ENCODE results near the gene RNASET2. TPM values are rescaled to one million over a fixed set of nuclear protein-coding genes. Genes with fewer than 3 reads are reported as not detected.
A peak's percentile ranks its signal among the peaks of the same experiment; 100 is the strongest.

The RNASET2 gene, protein sequence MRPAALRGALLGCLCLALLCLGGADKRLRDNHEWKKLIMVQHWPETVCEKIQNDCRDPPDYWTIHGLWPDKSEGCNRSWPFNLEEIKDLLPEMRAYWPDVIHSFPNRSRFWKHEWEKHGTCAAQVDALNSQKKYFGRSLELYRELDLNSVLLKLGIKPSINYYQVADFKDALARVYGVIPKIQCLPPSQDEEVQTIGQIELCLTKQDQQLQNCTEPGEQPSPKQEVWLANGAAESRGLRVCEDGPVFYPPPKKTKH
- total RNA-seq: 50.6 TPM
- long read RNA-seq, transcript RNASET2-210 (9 exons, 1,375 nt): major isoform, 108 of 130 reads
- long read RNA-seq, partial matches to known transcripts: 1 of 130 reads
- long read RNA-seq, other reads (novel, unspliced or antisense): 20 of 130 reads

DNA sequence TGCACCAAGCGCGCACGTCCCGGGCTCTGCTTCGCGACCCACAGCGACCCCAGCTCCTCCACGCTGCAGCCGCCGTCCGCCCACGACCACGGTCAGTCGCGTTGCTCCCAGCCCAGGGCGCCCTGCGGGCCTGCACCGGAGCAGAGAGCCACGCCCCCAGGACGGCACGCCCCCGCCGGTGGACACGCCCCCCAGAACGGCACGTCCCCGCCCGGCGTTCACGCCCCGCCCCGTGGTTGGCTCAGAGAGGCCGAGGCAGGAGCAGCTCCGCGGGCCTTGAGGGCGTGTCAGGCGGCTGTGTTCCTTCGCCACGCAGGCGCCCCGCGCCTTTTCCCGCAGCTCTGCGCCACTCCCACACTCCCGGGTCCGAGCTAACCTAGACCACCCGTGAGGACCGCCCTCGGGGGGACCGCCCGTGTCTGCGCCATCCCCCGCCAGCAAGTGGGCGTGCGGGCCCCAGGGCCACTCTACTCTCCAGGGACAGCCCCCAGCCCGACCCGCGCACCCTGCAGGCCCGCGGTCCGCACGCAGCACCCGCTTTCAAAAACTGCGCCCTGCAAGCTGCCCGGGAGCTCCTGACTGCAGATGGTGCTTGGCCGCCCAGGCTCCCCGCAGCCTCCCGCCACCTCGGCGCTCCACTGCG is at the start of gene RNASET2:
RNASET2 (minus strand) TSS at position 107 of the 643 bp plus-strand sequence. CDS start 368 bp downstream, outside the sequence.
- DNase-seq (ENCODE audit: low spot score): peak; percentile 99

DNA sequence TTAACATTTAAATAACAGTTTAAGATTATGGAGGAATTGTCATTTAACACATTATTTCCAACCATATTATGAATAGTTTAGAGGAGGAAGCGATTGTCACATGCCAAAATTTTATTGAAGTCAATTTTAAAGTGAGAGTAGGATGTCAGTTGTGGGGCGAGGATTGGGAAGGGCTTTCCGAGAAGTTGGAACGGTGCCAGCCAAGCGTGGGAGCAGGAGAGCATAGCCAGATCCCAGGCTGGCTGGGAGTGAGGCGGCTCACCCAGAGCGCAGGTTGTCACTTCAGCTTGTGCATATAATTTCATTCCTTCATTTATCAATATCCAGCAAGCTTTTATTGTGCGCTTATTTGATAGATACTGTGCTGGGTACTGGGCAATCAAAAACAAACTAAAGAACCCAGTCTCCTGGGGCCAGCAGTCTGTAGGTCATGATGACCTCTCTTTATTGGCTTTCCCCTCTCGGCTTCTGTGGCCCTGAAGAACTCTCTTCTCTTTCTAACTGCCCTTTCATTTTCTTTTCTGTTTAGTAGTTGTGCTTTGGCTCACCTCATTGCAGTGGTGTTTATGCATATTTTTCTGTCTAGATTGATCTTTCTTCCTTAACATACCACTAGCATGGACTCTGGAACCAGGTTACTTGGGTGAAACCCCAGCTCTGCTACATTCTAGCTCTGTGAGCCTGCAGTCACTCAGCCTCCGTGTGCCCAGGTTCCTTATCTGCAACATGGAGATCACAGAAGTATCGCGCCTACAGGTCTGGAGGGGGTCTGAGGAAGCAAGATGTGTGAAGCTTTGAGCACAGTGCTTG is 49.2 kb upstream of the RNASET2 start:
- DNase-seq (ENCODE audit: low spot score): no peak

DNA sequence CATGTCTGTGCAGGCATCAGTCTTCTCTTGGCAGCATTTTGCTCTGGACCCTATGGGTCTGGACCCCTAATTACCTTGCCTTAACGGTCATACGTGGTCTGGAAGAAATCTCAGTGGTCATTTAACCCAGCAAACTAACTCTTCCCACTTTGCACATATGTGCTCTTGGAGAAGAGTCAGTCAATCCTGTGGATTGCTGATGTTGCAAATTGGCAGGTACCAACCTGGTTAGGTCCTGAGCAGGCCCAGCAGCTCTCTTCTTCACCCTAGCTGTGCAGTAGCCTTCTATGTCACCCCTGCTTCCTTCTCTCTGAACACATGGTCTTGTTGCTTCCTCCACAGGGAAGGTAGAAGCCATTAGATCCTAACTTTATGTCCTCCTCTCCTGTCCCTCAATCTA is 44.4 kb upstream of the RNASET2 start:
- DNase-seq (ENCODE audit: low spot score): no peak

DNA sequence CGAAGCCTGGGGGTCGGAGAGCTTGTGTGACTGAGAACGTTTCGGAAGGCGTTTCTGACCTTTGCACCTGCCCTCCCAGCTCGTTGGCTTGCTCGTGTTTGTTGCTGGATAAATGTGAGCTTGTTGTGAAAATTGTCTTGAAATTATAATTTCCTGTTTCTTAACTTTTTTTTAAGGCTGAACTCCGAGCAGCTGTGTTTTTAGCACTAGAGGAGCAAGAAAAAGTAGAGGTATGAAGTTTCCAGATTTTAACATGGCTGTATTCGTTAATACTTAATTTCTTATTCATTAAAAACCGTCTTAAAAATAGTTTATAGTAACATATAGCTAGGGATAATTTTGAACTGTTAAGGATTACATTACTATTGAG is 43.5 kb upstream of the RNASET2 start:
- no peak for DNase-seq (ENCODE audit: low spot score)

DNA sequence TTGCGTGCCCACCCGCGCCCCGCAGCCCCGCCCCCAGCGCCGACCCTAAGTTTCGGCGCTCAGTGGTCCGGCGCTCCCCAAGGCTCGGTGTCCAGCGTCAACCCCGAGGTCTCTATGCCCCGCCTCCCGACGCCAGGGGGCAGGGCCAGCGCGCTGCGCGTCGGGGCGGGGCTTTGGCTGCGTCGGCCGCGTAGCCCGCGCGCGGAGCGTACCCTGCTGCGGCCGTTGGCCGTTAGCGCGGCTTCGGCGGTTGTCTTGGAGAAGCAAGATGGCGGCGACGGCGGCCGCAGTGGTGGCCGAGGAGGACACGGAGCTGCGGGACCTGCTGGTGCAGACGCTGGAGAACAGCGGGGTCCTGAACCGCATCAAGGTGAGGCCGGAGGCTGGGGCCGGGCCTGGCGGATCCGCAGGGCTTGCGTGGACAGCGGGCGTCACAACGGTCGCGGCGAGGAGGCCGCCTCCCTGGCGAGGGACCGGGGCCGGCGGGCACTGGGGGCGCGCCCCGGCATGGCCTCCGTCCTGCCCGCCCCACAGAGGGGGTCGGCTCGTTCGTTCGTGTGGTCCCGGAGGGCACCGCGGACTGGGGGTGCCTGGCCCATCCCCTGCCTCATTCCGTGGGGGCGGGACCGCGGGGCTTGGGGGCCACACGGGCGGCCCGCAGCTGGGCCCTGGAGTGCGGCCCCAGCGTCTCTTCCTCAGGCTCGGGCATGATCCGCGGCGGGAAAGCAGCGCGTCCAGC is 43.0 kb upstream of the RNASET2 start, which contains the start of gene CEP43:
CEP43 (plus strand) TSS at position 253 of the 739 bp plus-strand sequence; CDS start at position 269, 16 bp downstream.
- peak; percentile 98 for DNase-seq (ENCODE audit: low spot score)

DNA sequence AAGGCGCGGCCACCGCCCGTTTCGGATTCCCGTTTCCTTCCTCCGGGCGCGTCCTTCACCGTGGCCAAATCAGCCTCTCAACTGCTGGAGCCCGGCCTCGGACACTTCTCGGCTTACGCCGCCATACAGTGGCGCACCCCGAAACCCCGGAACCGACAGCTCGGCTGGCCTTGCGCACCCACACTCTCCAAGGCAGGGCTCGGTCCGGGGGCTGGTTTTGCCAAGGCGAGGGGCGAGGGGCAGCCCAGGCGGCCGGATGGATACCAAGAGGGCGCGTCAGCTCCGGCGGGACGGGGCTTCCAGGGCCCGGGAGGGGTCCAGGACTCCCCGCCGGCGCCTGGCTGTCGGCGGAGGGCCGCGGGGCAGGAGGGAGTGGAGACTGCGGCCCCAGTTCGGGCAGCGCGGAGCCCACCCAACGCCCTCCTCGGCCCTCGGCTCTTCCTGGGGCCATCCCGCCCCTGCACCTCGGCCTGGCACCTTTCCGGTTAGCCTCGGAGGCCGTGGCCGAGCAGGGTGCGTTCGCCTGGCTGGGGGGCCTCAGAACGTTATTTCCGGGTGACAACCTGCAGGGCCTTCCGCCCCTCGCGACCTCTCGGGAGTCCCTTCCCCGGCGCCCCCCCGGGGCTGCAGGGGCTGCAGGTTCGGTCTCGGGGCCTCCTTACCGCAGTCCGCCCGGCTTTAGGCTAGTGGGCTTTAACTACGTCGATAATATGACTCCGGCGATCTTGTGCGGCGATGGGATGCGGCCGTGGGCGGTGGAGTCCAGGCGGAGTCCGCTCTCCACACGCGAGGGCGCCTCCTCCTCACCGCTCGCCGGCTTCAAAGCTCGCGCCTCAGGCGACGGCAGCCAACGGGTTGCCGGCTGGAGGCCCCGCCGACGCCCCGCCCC is 42.1 kb upstream of the RNASET2 start:
- DNase-seq (ENCODE audit: low spot score): no peak

DNA sequence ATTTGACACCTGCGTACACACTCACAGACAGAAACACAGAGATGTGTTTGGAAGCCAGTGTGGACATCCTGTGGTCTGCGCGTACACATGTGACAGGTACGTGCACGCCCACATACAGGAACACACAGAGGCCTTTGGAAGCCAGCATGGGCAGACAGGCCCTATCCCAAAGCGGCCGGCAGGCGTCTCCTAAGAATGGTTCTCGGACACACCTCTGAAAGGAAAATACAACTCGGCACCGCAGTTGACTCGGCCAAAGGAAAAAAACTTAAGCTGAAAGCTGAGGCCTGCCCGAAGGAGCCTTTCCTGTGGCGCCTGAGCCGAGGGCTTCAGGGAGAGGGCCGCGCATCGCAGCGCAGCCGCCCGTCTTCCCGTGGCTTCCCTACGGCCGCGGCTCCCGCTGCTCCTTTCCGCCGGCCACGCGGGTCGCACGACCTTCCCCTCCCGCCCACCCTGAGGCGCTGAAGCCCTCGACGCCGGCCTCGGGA is 41.5 kb upstream of the RNASET2 start:
- no peak for DNase-seq (ENCODE audit: low spot score)

DNA sequence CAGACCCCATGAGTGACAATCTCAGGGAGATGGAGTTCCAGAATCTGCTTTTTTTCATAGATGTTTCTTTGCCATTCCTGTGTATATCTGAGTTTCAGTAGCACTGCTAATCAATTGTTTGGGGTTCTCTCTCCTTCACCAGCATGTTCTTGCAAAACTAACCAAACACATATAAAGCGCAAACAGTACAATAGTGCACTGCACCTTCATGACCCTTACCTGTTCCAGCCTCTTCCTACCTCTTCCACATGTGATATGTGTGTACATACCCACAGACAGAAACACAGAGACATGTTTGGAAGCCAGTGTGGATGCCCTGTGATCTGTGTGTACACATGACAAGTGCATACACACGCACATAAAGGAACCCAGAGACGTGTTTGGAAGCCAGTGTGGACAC is 41.0 kb upstream of the RNASET2 start:
- DNase-seq (ENCODE audit: low spot score): no peak

DNA sequence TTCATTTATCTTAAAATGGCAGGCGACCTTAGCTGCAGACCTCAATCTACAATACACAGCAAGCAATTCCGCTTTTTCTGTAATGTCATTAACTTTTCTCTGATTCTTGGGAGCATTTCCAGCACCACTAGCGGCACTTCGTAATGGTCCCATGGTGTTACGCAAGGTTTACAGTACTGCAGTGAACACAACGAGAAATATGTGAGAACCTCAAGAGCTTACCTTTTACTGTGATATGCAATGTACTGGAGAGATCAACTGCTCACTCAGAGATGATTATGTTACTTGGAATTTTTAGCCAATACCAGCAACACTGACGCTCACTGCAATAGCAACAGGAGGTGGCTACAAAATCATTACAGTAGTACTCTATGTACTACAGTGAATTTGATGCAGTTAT is 40.1 kb upstream of the RNASET2 start:
- no peak for DNase-seq (ENCODE audit: low spot score)

DNA sequence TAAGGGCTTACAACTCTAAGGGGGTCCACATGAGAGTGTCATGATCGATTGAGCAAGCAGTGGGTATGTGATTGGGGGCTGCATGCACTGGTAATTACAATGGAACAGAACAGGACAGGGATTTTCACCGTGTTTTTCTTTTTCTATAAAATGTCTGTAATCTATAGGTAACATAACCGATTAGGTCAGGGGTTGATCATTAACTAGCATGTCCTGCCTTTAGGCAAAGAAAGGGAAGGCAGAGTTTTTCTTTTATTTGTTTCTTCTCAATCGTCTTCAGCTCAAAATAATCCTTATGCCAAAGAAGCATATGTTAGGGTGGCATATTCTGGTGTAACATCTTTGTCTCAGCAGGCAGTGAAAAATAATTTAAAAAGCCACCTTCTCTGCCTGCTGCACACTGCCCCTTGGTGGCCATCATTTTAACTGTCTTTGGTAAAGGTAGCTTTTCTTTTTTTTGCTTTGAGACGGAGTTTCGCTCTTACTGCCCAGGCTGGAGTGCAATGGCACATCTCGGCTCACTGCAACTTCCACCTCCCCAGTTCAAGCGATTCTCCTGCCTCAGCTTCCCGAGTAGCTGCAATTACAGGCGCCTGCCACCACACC is 33.2 kb upstream of the RNASET2 start:
- DNase-seq (ENCODE audit: low spot score): no peak

DNA sequence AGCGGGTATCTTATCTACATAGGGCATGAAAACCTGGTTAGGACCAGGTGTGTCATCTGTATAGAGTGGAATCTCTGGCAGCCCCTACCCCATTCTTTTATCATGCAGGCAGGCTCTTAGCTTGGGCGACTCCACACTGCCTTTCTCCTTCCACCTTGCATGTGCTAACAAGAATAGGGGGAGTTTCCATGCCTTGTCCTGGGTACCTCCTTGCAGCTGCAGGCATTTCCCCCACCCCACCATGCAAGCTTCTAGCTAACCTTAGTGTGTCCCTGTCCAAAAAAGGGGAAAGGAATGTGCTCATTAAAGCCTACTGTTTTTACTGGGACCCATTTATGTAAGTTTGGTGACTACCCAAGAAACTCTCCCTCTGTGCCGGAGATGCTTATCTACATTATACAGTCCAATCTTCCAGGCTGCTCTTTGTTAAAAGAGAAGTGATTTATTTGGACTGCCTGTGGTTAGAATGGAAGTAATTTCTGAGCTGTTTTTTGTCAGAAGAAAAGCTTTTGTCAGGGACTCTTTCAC is 32.4 kb upstream of the RNASET2 start:
- no peak for DNase-seq (ENCODE audit: low spot score)

DNA sequence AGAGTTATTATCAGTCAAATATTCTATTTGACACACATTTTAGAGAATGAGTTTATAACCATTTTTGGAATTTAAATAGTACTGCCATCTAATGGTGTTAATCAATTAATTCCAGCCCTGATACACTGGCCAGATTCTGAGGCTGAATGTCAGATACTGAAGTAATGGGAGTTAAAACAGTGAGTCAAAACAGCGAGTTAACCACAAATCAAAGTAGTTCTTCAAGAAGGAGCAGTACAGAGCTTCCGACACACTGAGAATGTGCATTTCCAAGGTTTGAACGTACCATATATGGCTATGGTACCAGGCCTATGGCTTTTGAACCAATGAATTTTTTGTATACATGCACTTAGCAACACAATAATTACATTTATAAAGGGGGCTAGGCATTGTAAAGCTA is 31.6 kb upstream of the RNASET2 start:
- DNase-seq (ENCODE audit: low spot score): no peak

DNA sequence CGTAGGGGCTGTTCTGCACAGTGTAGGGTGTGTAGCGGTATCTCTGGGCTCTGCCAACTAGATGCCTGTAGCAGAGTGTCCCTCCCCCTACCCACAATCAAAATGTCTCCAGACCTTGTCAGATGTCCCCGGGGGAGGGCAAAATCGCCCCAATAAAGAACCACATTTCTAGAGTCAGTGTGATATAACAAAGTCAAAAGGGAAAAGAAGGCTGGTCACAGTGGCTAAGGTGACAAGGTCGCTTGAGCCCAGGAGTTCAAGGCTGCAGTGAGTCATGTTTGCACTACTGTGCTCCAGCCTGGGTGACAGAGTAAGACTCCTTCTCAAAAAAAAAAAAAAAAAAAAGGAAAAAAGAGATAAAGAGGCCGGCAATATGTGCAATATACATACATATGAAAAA is 31.1 kb upstream of the RNASET2 start:
- no peak for DNase-seq (ENCODE audit: low spot score)

DNA sequence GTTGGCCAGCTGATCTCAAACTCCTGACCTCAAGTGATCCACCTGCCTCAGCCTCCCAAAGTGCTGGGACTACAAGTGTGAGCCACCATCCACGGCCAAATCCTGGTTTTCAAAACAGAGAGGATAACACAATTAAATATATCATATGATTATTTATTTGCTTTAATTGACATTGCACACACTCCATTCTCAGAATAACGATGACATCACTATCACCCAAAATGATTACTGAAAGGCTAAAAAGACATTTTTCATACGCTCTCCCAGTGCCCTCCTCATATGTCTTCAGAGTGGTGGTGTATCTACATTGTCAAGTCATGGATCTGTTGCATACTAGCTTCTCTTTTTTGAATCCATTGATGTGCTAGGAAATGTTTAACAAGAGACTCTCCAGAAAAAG is 24.4 kb upstream of the RNASET2 start:
- DNase-seq (ENCODE audit: low spot score): no peak

DNA sequence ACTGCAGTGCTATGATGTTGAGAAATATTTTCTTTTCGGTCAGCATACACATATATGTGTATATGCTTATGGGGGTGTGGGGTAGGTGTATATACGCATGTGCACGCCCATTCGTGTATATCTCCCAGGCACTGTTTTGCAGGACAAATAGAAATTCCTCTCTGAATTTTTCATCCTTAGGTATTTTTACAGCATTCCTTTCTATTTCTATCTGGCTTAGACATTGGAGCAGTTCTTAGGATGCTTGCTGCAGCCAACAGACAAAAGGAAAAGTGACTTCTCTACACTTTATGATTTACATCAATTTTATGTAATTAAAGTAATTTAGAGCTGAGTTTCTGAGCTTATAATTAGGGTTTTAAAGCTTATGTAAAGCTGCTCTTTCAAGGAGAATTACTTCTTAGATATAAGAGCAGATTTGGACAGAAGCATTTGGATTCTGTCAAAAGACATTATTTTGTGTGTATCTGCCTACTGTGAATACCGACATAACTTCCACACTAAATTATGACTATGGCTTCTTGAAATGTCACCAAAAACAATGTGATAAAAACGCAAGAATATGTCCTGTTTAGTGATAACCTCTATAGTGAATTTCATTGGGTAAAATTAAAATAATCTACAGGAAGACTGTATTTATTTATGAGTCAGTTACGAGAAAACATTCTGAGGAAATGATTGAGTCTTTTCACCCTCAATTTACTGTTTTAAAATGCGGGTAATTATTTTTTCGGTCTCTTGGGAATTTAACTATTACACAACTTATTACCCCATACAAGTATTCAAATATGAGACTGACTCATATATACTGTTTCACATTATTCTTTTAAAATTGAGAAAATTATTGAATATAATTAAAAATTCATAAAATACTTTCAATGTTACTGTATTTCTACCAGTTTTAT is 21.5 kb upstream of the RNASET2 start:
- no peak for DNase-seq (ENCODE audit: low spot score)

DNA sequence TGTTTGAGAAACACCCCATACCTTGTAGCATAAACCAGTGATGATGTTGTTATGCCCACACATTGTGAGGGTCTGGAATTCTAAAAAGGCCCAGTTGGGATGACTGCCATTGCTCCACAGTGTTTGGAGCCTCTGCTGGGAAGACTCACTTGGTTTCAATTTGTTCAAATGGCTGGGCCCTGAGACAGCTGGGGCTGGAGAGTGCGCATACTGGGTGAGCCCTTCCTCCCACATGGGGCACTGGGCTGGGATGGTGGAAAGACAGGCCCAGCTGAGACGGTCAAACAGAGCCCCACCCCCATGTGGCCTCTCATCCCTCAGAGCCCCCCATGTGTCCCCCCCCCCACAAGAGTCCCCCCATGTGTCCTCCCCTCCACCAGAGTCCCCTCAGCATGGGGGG is 20.3 kb upstream of the RNASET2 start:
- no peak for DNase-seq (ENCODE audit: low spot score)

DNA sequence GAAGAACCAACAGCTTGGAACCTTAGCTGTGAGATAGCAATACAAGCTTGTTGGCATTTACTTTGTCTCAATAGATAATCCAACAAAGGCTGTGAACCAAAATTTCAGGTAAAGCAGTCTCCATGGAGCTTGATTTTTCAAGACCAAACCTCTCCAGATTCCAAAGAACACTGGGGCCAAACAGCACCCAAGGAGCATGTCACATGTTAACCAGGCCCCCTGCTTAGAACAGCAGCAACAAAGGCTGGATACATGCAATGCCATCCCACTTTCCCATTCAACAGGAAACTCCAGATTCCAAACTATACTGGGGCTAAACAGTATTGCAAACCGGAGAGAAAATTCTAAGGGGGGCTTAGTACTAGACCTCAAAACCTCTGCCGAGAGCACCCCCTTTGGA is 15.8 kb upstream of the RNASET2 start:
- no peak for DNase-seq (ENCODE audit: low spot score)

DNA sequence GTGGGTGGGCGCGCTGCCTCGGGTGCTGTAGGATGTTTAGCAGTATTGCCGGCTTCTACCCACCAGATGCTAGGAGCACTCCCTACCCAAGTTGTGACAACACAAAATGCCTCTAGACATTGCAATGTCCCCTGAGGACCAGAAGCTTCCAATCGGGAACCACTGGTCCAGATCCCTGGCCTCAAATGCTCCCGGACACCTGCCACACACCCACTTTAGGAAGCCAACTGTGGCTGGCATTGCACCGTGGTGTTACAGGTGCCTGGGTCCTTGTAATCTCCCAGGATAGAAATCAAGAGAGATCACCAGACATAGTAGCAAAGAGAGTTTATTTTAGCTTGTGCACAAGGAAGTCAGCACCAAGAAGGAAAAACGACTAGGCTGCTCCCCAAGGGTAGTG is 14.9 kb upstream of the RNASET2 start:
- DNase-seq (ENCODE audit: low spot score): no peak
